ENCODE measurements around the gene BIRC6. TPM values are rescaled to one million over a fixed set of nuclear protein-coding genes. Genes with fewer than 3 reads are reported as not detected.
"Not testable (repeated sequence)": the region's sequence is repeated elsewhere in the genome, so short reads cannot be mapped to it uniquely, and the experiment has no call there.

BIRC6 gene
- total RNA-seq, 1 donor from 2014 or later = 180 TPM

- Mint-ChIP-seq H3K4me1 (peaks cover 68% of the 10 kb centered on the region), H3K36me3 (ENCODE audit: low read depth) (peaks cover 36% of the 10 kb centered on the region), H3K4me3 (peak overlapping the region; percentile 38), H3K27ac (peak overlapping the region; percentile 69), H3K27me3 (no peaks in the 10 kb centered on the region), H3K9me3 (peaks cover 4% of the 10 kb centered on the region)
- CTCF ChIA-PET = no interaction called here
- ATAC-seq (ENCODE audit: low read depth) (no peak), DNase-seq (no peak)
- POLR2A ChIA-PET = interaction anchor here (0.5 to 0.8 kb wide), 3 partner anchors 15 to 349 kb away, joined by 3 to 5 read pairs (median 3); partner anchors contain the start of gene MEMO1
- TF ChIP-seq CTCF (IDR thresholded peaks at IDR 0.05) = no peak
- intact Hi-C loops (cut with micrococcal nuclease) = no loop called here
Measured at GRCh38 chr2:32360416-32360815, 3.6 kb downstream of the BIRC6 start.

GRCh38 chr2:32362997-32363396 is 6.2 kb downstream of the BIRC6 start:
- DNase-seq; H3K9me3 Mint-ChIP-seq; ATAC-seq (ENCODE audit: low read depth); CTCF ChIA-PET; POLR2A ChIA-PET; intact Hi-C loops (cut with micrococcal nuclease); H3K27me3 Mint-ChIP-seq; H3K4me3 Mint-ChIP-seq: not testable (repeated sequence)
- Mint-ChIP-seq H3K4me1 (peaks cover 83% of the 10 kb centered on the region), H3K36me3 (ENCODE audit: low read depth) (peaks cover 34% of the 10 kb centered on the region), H3K27ac (peak overlapping the region; percentile 77)

GRCh38 chr2:32363597-32363996 is 6.8 kb downstream of the BIRC6 start:
- DNase-seq = no peak
- intact Hi-C loops (cut with micrococcal nuclease) = no loop called here
- peaks cover 80% of the 10 kb centered on the region for H3K4me1 Mint-ChIP-seq
- POLR2A ChIA-PET = no interaction called here
- H3K27ac Mint-ChIP-seq = peak overlapping the region; percentile 77
- peak; percentile 78 for ATAC-seq (ENCODE audit: low read depth)
- no peaks in the 10 kb centered on the region for H3K27me3 Mint-ChIP-seq
- H3K9me3 Mint-ChIP-seq = peaks cover 4% of the 10 kb centered on the region
- peak overlapping the region; percentile 6 for H3K4me3 Mint-ChIP-seq
- no peak for TF ChIP-seq CTCF (IDR thresholded peaks at IDR 0.05)
- H3K36me3 Mint-ChIP-seq (ENCODE audit: low read depth) = peaks cover 28% of the 10 kb centered on the region
- CTCF ChIA-PET = no interaction called here

DNA sequence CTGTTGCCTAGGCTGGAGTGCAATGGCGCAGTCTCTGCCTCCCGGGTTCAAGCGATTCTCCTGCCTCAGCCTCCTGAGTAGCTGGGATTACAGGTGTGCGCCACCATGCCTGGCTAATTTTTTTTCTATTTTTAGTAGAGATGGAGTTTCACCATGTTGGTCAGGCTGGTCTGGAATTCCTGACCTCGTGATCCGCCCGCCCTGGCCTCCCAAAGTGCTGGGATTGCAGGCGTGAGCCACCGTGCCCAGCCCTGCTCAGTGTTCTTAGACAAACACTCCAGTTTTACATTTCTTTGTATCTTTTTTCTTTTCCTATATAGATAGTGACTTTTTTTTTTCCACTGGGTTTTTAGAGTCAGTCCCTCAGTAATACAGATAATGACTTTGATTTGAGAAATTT is 7.5 kb downstream of the BIRC6 start:
- peak overlapping the region; percentile 9 for H3K4me3 Mint-ChIP-seq
- intact Hi-C loops (cut with micrococcal nuclease); POLR2A ChIA-PET; ATAC-seq (ENCODE audit: low read depth); DNase-seq; H3K27ac Mint-ChIP-seq; H3K27me3 Mint-ChIP-seq; CTCF ChIA-PET; H3K9me3 Mint-ChIP-seq: not testable (repeated sequence)
- peaks cover 22% of the 10 kb centered on the region for H3K36me3 Mint-ChIP-seq (ENCODE audit: low read depth)
- H3K4me1 Mint-ChIP-seq = peaks cover 79% of the 10 kb centered on the region

DNA sequence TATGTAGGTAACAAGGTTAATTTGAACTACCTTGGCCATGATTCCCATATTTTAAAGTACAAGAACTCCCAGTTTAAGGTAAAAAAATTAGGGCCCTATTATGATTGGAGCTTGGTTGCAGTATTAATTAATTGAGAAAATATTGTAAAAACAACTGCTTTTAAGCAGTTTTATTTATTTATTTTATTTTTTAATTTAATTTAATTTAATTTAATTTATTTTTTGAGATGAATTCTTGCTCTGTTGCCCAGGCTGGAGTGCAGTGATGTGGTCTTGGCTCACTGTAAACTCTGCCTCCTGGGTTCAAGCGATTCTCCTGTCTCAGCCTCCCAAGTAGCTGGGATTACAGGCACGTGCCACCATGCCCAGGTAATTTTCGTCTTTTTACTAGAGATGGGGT is 8.9 kb downstream of the BIRC6 start:
- ChIA-PET CTCF (interaction anchor here (0.7 kb wide), 1 partner anchor 39 kb away, joined by 3 read pairs; no protein-coding TSS in a partner anchor), POLR2A (interaction anchor here (0.7 kb wide), 1 partner anchor 189 kb away, joined by 4 read pairs; no protein-coding TSS in a partner anchor)
- H3K36me3 Mint-ChIP-seq (ENCODE audit: low read depth) = peaks cover 17% of the 10 kb centered on the region
- H3K4me3 Mint-ChIP-seq; DNase-seq; ATAC-seq (ENCODE audit: low read depth); H3K27me3 Mint-ChIP-seq; H3K27ac Mint-ChIP-seq; intact Hi-C loops (cut with micrococcal nuclease); H3K9me3 Mint-ChIP-seq: not testable (repeated sequence)
- H3K4me1 Mint-ChIP-seq = peaks cover 70% of the 10 kb centered on the region

- Mint-ChIP-seq H3K27ac (no peak overlapping the region), H3K4me1 (peaks cover 66% of the 10 kb centered on the region)
Measured at GRCh38 chr2:32366595-32366994, 9.8 kb downstream of the BIRC6 start.

More at GRCh38 chr2:32366595-32366994, 9.8 kb downstream of the BIRC6 start:
- no peak overlapping the region for H3K4me3 Mint-ChIP-seq
- no peaks in the 10 kb centered on the region for H3K27me3 Mint-ChIP-seq
- H3K9me3 Mint-ChIP-seq = peaks cover 2% of the 10 kb centered on the region
- intact Hi-C loops (cut with micrococcal nuclease) = no loop called here
- no peak for DNase-seq
- ChIA-PET CTCF (no interaction called here), POLR2A (interaction anchor here (0.6 kb wide), 1 partner anchor 96 kb away, joined by 5 read pairs; no protein-coding TSS in a partner anchor)
- no peak for ATAC-seq (ENCODE audit: low read depth)
- H3K36me3 Mint-ChIP-seq (ENCODE audit: low read depth) = peaks cover 13% of the 10 kb centered on the region
- no peak for TF ChIP-seq CTCF (IDR thresholded peaks at IDR 0.05)
